ENCODE results near the gene CASK.

DNA sequence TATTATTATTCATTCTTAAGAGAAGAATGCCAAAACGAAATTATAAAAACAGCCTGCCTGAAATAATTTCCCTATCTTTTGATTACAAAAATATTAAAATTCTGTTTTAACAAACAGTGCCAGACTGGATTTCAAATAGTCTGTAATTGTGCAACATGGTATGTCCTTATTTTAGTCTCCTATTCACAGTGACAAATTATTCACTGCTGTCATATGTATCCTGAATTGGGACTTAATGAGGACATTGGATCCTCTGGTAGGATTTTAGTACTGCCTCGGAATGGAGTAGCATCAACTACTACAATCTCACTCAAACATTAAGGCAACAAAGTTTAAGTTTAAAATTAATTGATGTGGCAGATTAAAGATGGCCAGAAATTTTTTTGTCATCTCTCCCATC, 97.6 kb downstream of the CASK start:
- TF ChIP-seq, protein P1, sequence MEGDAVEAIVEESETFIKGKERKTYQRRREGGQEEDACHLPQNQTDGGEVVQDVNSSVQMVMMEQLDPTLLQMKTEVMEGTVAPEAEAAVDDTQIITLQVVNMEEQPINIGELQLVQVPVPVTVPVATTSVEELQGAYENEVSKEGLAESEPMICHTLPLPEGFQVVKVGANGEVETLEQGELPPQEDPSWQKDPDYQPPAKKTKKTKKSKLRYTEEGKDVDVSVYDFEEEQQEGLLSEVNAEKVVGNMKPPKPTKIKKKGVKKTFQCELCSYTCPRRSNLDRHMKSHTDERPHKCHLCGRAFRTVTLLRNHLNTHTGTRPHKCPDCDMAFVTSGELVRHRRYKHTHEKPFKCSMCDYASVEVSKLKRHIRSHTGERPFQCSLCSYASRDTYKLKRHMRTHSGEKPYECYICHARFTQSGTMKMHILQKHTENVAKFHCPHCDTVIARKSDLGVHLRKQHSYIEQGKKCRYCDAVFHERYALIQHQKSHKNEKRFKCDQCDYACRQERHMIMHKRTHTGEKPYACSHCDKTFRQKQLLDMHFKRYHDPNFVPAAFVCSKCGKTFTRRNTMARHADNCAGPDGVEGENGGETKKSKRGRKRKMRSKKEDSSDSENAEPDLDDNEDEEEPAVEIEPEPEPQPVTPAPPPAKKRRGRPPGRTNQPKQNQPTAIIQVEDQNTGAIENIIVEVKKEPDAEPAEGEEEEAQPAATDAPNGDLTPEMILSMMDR (IDR thresholded peaks at IDR 0.05): no peak
- no peak for TF ChIP-seq EP300 (IDR thresholded peaks at IDR 0.05)

All from tibial nerve (tissue), 4 donors.